ENCODE data around the gene CYP2D6. TPM values are rescaled to one million over a fixed set of nuclear protein-coding genes. Genes with fewer than 3 reads are reported as not detected.
A peak's percentile ranks its signal among the peaks of the same experiment; 100 is the strongest.
"Not testable (repeated sequence)": the region's sequence is repeated elsewhere in the genome, so short reads cannot be mapped to it uniquely, and the experiment has no call there.

The CYP2D6 gene
- total RNA-seq, 1 donor from 2014 or later: 3.2 TPM

DNA sequence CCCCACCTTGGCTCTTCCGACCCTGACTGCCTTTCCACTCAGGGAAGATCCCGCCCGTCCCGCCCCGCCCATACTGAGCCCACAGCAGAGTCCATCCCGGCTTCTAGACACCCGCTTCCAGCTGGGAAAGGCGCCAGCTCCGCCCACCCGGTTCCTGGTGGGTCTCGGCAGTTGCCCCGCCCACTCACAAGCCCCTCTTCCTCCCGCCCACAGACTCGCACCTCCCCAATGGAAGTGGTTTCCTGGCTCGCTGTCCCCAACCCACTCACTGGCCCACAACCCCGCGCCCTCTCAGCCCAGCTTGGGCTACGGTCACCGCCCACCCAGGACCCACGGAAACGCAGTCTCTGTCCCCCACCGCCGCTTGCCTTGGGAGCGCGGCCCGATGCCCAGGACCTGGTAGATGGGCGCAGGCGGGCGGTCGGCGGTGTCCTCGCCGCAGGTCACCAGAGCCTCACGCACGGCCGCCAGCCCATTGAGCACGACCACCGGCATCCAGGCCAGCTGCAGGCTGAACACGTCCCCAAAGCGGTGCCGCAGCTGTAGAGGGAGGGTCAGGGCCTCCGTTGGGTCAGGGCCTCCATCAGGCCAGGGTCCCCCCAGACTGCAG, 22.2 kb upstream of the CYP2D6 start:
- Mint-ChIP-seq H3K4me1 (ENCODE audit: unreplicated experiment) (no peaks in the 10 kb centered on the region), H3K9me3 (ENCODE audit: unreplicated experiment) (no peaks in the 10 kb centered on the region), H3K27me3 (ENCODE audit: unreplicated experiment) (peaks cover 18% of the 10 kb centered on the region), H3K4me3 (ENCODE audit: unreplicated experiment) (no peak overlapping the region), H3K36me3 (ENCODE audit: low read depth, unreplicated experiment) (peaks cover 26% of the 10 kb centered on the region), H3K27ac (ENCODE audit: unreplicated experiment) (no peak overlapping the region)
- TF ChIP-seq, protein P1, sequence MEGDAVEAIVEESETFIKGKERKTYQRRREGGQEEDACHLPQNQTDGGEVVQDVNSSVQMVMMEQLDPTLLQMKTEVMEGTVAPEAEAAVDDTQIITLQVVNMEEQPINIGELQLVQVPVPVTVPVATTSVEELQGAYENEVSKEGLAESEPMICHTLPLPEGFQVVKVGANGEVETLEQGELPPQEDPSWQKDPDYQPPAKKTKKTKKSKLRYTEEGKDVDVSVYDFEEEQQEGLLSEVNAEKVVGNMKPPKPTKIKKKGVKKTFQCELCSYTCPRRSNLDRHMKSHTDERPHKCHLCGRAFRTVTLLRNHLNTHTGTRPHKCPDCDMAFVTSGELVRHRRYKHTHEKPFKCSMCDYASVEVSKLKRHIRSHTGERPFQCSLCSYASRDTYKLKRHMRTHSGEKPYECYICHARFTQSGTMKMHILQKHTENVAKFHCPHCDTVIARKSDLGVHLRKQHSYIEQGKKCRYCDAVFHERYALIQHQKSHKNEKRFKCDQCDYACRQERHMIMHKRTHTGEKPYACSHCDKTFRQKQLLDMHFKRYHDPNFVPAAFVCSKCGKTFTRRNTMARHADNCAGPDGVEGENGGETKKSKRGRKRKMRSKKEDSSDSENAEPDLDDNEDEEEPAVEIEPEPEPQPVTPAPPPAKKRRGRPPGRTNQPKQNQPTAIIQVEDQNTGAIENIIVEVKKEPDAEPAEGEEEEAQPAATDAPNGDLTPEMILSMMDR (IDR thresholded peaks at IDR 0.05; ENCODE audit: unreplicated experiment): no peak
- DNase-seq (ENCODE audit: low spot score): no peak

DNA sequence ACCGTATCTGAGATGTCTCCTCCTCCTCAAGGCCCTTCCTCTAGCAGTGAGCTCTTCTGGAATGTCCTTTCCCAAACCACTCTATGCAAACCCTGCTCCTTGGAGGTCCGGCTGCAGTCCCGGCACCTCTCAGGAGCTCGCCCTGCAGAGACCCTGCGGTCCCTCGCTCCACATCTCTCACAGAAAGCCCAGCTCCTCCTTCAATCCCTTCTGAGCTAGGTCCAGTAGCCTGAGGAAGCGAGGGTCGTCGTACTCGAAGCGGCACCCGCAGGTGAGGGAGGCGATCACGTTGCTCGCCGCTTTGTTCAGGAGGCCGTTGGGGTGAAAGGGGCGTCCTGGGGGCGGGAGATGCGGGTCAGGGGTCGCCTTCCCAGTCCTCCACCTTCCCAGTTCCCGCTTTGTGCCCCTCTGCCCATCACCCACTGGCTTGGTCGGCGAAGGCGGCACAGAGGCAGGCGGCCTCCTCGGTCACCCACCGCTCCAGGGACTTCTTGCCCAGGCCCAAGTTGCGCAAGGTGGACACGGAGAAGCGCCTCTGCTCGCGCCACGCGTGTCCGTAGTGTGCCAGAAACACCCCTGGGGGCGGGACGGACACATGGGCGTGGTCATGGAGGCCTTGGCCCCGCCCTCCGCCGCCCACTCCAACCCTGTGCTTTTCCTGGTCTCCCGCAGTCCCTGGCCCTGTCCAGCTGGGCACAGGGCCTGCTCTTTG, 21.5 kb upstream of the CYP2D6 start:
- H3K9me3 Mint-ChIP-seq (ENCODE audit: unreplicated experiment): no peaks in the 10 kb centered on the region
- no peak overlapping the region for H3K27ac Mint-ChIP-seq (ENCODE audit: unreplicated experiment)
- no peak for DNase-seq (ENCODE audit: low spot score)
- H3K4me3 Mint-ChIP-seq (ENCODE audit: unreplicated experiment): no peak overlapping the region
- no peaks in the 10 kb centered on the region for H3K4me1 Mint-ChIP-seq (ENCODE audit: unreplicated experiment)
- peaks cover 27% of the 10 kb centered on the region for H3K36me3 Mint-ChIP-seq (ENCODE audit: low read depth, unreplicated experiment)
- TF ChIP-seq, protein P1 (IDR thresholded peaks at IDR 0.05; ENCODE audit: unreplicated experiment): no peak
- peaks cover 18% of the 10 kb centered on the region for H3K27me3 Mint-ChIP-seq (ENCODE audit: unreplicated experiment)

DNA sequence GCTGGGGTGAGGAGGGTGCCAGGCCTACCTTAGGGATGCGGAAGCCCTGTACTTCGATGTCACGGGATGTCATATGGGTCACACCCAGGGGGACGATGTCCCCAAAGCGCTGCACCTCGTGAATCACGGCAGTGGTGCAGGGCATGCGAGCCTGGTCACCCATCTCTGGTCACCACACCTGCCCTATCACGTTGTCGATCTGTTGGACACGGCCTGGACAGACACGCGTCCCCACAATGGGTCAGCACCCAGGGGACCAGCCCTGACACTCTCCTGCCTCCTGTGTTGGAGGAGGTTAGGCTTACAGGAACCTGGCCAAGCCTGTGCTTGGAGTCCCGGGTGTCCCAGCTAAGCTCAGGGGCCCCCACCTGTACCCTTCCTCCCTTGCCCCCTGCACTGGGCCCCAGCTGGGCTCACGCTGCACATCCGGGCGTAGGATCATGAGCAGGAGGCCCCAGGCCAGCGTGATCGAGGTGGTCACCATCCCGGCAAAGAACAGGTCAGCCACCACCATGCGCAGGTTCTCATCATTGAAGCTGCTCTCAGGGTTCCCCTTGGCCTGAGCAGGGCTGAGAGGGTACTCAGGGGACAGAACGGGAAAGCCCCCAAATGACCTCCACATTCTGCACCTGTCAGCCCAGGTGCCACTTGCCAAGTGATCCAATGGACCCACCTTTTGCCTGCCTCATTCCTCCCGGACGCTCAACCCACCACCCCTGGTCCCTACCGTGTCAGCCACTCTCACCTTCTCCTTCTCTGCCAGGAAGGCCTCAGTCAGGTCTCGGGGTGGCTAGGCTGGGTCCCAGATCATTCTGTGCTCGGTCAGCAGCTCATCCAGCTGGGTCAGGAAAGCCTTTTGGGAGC, 20.3 kb upstream of the CYP2D6 start:
- TF ChIP-seq, protein P1 (IDR thresholded peaks at IDR 0.05; ENCODE audit: unreplicated experiment): no peak
- H3K27me3 Mint-ChIP-seq (ENCODE audit: unreplicated experiment): peaks cover 18% of the 10 kb centered on the region
- H3K4me1 Mint-ChIP-seq (ENCODE audit: unreplicated experiment): no peaks in the 10 kb centered on the region
- H3K9me3 Mint-ChIP-seq (ENCODE audit: unreplicated experiment): no peaks in the 10 kb centered on the region
- H3K4me3 Mint-ChIP-seq (ENCODE audit: unreplicated experiment): no peak overlapping the region
- no peak overlapping the region for H3K27ac Mint-ChIP-seq (ENCODE audit: unreplicated experiment)
- peaks cover 24% of the 10 kb centered on the region for H3K36me3 Mint-ChIP-seq (ENCODE audit: low read depth, unreplicated experiment)
- DNase-seq (ENCODE audit: low spot score): no peak

GRCh38 chr22:42149798-42150197, 19.2 kb upstream of the CYP2D6 start:
- peaks cover 20% of the 10 kb centered on the region for H3K27me3 Mint-ChIP-seq (ENCODE audit: unreplicated experiment)
- not testable (repeated sequence) for H3K4me3 Mint-ChIP-seq (ENCODE audit: unreplicated experiment); H3K4me1 Mint-ChIP-seq (ENCODE audit: unreplicated experiment); DNase-seq (ENCODE audit: low spot score); H3K27ac Mint-ChIP-seq (ENCODE audit: unreplicated experiment); H3K9me3 Mint-ChIP-seq (ENCODE audit: unreplicated experiment)
- H3K36me3 Mint-ChIP-seq (ENCODE audit: low read depth, unreplicated experiment): peaks cover 21% of the 10 kb centered on the region

DNA sequence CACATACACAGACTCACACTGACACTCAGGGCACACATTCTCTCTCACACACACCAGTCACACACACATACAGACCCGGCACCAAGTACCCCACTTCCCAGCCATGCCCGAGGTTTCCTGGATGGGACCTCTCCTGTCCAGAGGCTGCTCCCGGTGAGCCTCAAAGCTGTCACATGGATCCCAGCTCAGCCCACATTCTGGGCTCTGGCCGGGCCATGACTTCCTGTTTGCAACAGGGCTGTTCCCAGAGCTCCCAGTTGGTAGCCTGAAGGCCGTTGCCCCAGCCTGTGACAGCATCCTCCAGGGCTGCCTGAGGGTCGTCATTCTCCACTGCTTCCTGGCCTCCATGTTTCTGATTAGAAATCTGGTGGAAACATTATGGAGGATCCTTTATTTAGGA, 14.6 kb upstream of the CYP2D6 start:
- Mint-ChIP-seq H3K4me1 (ENCODE audit: unreplicated experiment) (peaks cover 3% of the 10 kb centered on the region), H3K36me3 (ENCODE audit: low read depth, unreplicated experiment) (peaks cover 16% of the 10 kb centered on the region), H3K9me3 (ENCODE audit: unreplicated experiment) (no peaks in the 10 kb centered on the region), H3K4me3 (ENCODE audit: unreplicated experiment) (no peak overlapping the region), H3K27ac (ENCODE audit: unreplicated experiment) (peak overlapping the region; percentile 22), H3K27me3 (ENCODE audit: unreplicated experiment) (peaks cover 13% of the 10 kb centered on the region)
- DNase-seq (ENCODE audit: low spot score): no peak
- TF ChIP-seq, protein P1 (IDR thresholded peaks at IDR 0.05; ENCODE audit: unreplicated experiment): no peak

- DNase-seq (ENCODE audit: low spot score); H3K4me3 Mint-ChIP-seq (ENCODE audit: unreplicated experiment); H3K9me3 Mint-ChIP-seq (ENCODE audit: unreplicated experiment); H3K27ac Mint-ChIP-seq (ENCODE audit: unreplicated experiment); H3K4me1 Mint-ChIP-seq (ENCODE audit: unreplicated experiment); H3K27me3 Mint-ChIP-seq (ENCODE audit: unreplicated experiment): not testable (repeated sequence)
- peaks cover 20% of the 10 kb centered on the region for H3K36me3 Mint-ChIP-seq (ENCODE audit: low read depth, unreplicated experiment)
Observed at GRCh38 chr22:42143859-42144822, 13.5 kb upstream of the CYP2D6 start.
